K562 (cell line): Measurements from ENCODE around the gene SORCS1. TPM values are rescaled to one million over a fixed set of nuclear protein-coding genes. Genes with fewer than 3 reads are reported as not detected.

ENCODE experiments used
- MGA ChIP-seq: fragments of 450-650 bp; IDR thresholded peaks from 2 replicates; pipeline ENCODE4 v1.6.1; 2016; ENCODE audit warnings: mild to moderate bottlenecking, moderate library complexity
- polyA plus RNA-seq, 8 experiments: library from polyadenylated mRNA; depleted of rRNA in 4 of 8; stranded (reverse) in 5 of 8; unstranded in 3 of 8; fragments of >200 nt; fragmentation: Nextera tagmentation in 2 of 8; fragmentation: Illumina TruSeq in 1 of 8; extraction: Ambion mirVana in 2 of 8; extraction: Trizol in 1 of 8; gene quantifications; 2 replicates each; pipeline versions ENCODE4 v1.2.1 to v1.2.3, GENCODE V29; 2011 to 2014; ENCODE audit warnings: inconsistent platforms in 1 of 8, missing spikeins in 1 of 8
- total RNA-seq, 7 experiments: library from RNA; depleted of rRNA in 6 of 7; stranded (reverse); fragments of >200 nt in 6 of 7; fragmentation: Illumina TruSeq in 2 of 7; extraction: Trizol in 2 of 7; gene quantifications; 2 replicates each; pipeline versions ENCODE4 v1.2.1 to v1.2.3, GENCODE V29; 2011 to 2021; ENCODE audit warnings: low replicate concordance in 1 of 7

SORCS1 gene
- total and polyA plus RNA-seq, 9 of the 15 experiments (the other 6 are each of a cell fraction or from before 2014, with no cell fraction given) = 1.5 to 3.9 (median 2.7) TPM

- TF ChIP-seq MGA = peak; percentile 33
- TF ChIP-seq, all 486 proteins: peak for 8
Measured at GRCh38 chr10:107081644-107082043, 82.9 kb downstream of the SORCS1 start (continued).
